ENCODE measurements around the gene NLGN1. TPM values are rescaled to one million over a fixed set of nuclear protein-coding genes. Genes with fewer than 3 reads are reported as not detected.
"Not testable (repeated sequence)": the region's sequence is repeated elsewhere in the genome, so short reads cannot be mapped to it uniquely, and the experiment has no call there.

NLGN1 gene
- total RNA-seq, 1 donor from 2014 or later: 20.4 TPM

DNA sequence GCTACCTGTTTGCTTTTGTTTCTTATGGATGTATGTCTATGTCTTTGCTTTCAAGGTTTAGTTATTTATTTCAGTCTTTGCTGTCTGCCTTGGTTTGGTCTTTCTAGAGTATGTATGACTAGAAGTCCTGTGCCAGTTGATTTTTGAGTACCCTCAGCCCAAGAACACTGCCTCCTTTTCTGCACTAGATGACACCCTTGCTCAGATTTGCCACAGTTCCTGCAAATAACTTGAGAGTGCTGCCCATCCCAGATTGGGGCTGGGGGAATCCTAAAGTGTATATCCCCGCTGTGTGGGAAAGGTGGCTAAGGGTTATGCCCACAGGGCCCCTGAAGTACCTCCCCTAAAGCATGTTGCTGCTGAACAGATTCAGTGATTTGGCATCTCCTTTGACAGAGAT lies 32.0 kb downstream of the NLGN1 start:
- DNase-seq (ENCODE audit: low read depth): no peak

GRCh38 chr3:173430576-173430975 lies 33.0 kb downstream of the NLGN1 start:
- no peak for DNase-seq (ENCODE audit: low read depth)

DNA sequence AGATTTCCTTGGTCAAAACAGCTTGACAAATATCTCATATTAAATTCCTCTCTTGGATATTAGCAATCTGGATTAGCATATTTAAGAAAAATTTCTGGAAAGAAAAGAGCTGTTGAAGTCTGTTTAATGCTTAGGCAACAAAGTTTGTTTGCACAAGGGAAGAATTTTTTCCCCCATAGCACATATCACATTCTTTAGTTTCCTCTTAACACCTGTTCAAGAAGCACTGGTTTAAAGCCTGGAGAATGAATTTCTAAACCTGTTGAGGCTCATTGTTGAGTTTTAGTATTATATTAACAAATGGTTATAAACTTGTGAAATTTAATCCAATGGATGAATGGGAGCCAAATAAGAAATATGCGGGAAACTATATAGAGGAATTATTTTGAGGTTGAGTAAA lies 41.5 kb downstream of the NLGN1 start:
- DNase-seq (ENCODE audit: low read depth): peak; percentile 8

GRCh38 chr3:173440514-173440913 lies 43.0 kb downstream of the NLGN1 start:
- no peak for DNase-seq (ENCODE audit: low read depth)

GRCh38 chr3:173451561-173451960 lies 54.0 kb downstream of the NLGN1 start:
- DNase-seq (ENCODE audit: low read depth): not testable (repeated sequence)

GRCh38 chr3:173463250-173463649 lies 65.7 kb downstream of the NLGN1 start:
- no peak for DNase-seq (ENCODE audit: low read depth)

DNA sequence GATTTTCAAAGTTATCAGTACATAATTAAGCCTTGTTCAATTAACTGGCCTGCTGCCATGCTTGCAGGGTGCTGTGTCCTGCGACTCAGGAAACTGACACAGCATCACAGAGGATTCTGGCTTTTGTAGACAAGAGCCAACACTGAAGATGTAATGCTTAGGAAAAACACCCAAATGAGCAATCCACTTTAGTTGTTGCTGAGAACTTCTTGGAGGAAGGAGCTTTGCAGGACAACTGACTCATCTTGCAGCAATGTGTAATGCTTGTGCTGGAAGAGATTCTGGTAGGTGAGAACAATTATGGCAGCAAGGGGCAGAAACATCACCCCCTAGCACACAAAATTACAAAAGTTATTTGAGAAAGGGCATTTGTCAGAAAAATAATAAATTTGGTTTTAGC lies 67.6 kb downstream of the NLGN1 start:
- peak; percentile 82 for DNase-seq (ENCODE audit: low read depth)

DNA sequence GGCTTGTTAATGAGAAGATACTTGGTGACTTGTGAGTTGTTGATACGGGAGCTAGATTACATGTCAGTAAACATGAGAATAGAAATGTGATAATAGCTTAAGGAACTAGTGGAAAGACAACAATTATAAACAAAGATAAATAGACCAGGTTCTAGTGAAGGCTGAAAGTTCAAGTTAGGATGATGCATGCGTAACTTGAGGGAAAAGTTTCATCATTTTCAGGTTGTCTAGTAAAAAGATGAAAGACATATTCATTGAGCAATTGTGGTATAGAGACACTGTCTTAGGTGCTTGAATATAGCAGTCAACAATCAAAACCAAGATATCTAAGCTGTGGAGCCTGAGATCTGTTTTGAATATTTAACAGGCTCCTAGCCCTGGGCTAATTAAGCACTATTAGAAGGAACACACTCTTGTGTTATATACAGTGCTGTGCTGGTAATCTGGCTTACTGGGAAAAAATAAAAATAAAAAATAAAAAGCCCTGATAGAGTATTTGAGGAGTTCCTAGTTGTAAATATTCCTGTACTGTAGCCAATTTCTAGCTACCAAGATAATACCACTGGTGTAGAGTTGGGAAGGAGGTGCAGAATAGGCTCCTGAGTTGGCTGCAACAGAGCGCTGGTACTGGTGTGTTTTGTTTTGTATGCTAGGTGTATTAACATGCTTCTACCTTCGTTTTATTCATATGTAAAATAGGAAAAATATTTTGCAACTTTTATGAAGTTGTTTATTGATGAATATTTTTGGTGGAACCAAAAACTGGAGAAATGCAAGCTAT lies 68.5 kb downstream of the NLGN1 start:
- DNase-seq (ENCODE audit: low read depth): no peak

DNA sequence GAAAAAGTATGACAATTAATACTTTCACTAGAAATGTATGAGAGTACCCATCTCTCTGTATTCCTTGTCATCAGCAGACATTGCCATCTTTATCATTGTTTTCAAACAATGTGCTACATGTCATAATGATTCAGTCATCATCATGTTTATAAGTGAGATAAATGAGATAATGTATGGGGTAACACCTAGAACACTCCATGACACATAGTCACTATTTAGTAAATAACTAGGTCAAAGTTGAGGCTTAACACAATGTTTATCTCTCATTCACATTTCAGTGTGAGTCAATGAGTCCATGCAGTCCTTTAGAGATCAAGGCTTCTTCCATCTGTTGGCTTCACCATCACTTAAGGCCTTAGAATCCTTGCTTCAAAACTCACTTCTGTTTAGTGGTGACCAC lies 70.0 kb downstream of the NLGN1 start:
- peak; percentile 3 for DNase-seq (ENCODE audit: low read depth)

GRCh38 chr3:173473237-173473636 lies 75.7 kb downstream of the NLGN1 start:
- DNase-seq (ENCODE audit: low read depth): no peak

DNA sequence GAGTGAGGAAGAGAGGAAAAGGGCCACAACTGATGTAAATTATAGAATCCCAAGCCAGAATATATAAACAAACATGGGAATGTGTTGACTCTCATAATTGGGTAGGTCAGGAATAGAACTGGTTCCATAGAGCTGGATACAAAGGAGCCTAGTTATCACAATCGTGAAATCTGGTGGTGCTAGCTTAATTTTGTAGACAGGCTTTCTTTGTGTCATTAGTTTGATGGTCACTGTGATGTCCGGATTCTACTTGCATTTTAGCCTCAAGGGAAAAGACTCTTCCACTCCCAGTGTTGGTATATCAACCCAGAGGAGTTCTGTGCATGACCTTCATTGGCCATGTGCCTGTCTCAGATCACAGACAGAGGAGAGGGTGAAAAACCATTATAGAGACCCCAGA lies 81.8 kb downstream of the NLGN1 start:
- no peak for DNase-seq (ENCODE audit: low read depth)

DNA sequence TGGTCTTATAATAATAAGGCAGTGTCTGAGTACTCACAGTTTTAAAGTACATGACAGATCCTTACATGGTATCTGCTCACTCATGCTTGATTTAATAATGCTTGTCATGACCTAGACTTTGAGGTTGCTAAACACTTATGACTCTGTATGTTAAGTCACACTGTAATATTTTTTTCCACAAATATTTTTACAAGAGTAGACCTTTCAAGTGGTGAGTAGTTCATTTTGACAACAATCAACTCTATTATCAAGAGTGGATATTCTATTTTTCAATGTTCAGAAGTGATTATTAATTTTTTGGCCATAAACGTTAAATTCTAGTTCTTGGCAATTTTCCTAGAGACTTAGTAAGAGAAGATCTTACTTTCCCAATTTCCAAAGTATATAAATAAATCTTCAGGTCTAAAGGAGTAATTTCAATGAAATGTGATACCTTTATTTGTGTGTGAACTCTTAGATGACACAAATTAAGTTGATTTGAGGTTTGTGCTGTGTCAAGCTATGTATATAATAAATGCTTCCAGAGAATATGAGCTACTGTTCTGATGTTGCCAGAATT lies 104.5 kb downstream of the NLGN1 start:
- DNase-seq (ENCODE audit: low read depth): peak; percentile 39

DNA sequence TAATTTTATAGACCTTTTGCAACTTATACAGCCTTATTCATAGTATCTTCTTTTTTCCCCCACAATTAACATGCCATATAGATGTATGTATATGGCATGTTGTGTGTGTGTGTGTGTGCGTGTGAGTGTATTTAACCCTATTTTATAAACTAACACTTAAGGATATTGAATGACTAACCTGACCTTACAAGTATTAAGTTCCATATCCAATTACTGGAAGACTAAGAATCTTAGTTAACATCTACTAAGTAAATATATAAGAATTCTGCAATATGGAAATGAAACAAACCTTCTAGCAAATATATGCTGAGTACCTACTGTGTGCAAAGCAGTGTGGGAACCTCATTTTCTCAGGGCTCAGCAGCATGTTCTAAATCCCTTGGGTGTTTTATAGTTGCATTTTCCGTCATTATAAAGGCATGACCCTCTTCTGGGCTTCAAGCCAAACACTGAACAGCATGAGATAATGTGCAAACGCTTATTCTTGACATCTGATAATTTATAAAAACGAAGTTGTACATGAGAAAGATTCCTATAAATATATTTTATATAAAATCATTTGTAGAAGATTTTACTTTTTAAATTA lies 105.5 kb downstream of the NLGN1 start:
- DNase-seq (ENCODE audit: low read depth): peak; percentile 3

GRCh38 chr3:173510565-173510964 lies 113.0 kb downstream of the NLGN1 start:
- no peak for DNase-seq (ENCODE audit: low read depth)

DNA sequence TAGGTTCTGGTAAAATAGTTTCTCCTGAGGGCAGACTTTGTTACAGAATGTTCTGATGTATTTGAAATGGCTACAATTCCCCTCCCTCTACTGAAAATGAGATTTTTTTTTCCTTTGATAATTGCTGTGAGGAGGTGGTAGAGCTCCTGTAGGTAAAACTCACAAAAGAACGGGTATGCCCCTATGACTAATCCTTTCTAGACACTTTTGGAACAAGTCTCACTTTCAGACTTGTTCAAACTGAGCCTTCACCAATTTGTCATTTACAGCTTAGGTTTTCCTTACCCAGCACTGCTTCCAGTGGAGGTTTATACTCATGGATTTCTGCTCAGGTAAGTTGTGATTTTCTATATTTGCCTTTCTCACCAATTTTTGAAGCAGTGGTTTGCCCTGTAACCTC lies 115.6 kb downstream of the NLGN1 start:
- DNase-seq (ENCODE audit: low read depth): peak; percentile 32

- DNase-seq (ENCODE audit: low read depth): peak; percentile 42
These were observed 131.6 kb downstream of the NLGN1 start for GRCh38 chr3:173529062-173529711.

DNA sequence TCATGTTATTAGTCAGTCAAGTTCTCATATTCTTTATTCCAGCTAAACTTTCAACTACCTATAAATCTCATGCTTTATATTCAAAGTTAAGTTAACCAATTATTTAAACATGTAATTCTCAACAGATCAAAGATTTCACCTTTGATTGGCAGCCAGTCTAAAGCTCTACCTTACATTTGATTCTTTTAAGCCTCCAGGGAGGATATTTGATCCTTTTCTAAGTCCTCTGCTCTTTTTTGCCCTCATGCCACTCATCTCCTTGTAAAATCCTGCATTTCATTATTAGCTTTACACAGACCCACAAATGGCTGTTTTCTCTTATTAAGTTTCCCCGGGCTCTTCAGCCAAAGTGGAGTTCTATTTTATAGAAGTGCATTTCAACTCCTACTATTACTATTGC lies 134.1 kb downstream of the NLGN1 start:
- DNase-seq (ENCODE audit: low read depth): no peak

- DNase-seq (ENCODE audit: low read depth): no peak
These were observed 140.9 kb downstream of the NLGN1 start for GRCh38 chr3:173538410-173538809.

- not testable (repeated sequence) for DNase-seq (ENCODE audit: low read depth)
These were observed 148.0 kb downstream of the NLGN1 start for GRCh38 chr3:173545590-173545989.

GRCh38 chr3:173547070-173547469 lies 149.5 kb downstream of the NLGN1 start:
- DNase-seq (ENCODE audit: low read depth): no peak

- DNase-seq (ENCODE audit: low read depth): no peak
These were observed 150.7 kb downstream of the NLGN1 start for GRCh38 chr3:173548261-173548660.

DNA sequence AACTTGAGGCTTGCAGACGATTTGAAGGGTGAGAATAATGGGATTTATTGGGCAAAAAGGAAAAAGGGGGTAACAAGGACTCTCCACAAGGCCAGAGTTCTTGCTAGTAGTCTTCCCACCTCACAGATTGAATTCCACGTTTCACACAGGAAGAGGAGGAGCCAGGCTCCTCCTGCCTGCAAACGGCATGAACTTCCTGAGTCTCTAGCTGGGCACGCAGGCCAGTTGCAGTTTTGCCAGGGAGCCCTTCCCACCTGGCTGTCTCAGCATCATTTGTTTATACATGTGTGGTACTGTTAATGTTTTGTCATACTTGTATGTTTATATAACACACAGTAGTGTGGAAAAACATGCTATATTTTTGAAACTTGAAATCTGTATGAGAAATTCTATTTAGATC lies 155.0 kb downstream of the NLGN1 start:
- DNase-seq (ENCODE audit: low read depth): no peak
